ENCODE data around the gene KRTAP24-1. TPM values are rescaled to one million over a fixed set of nuclear protein-coding genes. Genes with fewer than 3 reads are reported as not detected.

Gene KRTAP24-1
- total and polyA plus RNA-seq, 4 donors, result not detected

DNA sequence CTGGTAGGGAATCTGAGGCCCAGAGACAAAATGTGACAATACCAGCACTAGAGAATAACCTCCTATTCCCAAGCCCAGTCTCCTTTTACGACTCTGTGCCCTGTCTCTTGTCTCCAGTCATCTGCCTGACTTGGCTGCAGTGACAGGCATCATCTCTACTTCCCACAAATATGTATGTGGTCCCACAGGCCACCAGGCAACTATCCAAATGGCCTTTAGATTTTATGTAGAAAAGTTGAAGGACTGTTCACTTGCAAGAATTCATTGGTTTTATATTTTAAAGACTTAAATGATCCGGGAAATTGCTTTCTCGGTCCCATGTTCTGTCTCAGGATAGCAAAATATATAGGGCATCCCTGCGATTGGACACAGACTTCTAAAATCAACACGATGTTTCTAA, 11.6 kb downstream of the KRTAP24-1 start:
- peaks cover 2% of the 10 kb centered on the region for H3K9me3 ChIP-seq (ENCODE audit: control insufficient read depth, insufficient read depth, low read length)
- DNase-seq (ENCODE audit: low read depth in 4 of 6, low spot score in 6 of 6), result no peak
- H3K36me3 ChIP-seq (ENCODE audit: control insufficient read depth, insufficient read depth, low read length), result no peaks in the 10 kb centered on the region
- H3K4me3 ChIP-seq (ENCODE audit: low read depth, low read length), result no peak overlapping the region
- H3K4me1 ChIP-seq (ENCODE audit: control insufficient read depth, insufficient read depth, low read length), result no peaks in the 10 kb centered on the region
- no peaks in the 10 kb centered on the region for H3K27me3 ChIP-seq (ENCODE audit: control insufficient read depth, insufficient read depth, low read length)
- H3K27ac ChIP-seq (ENCODE audit: low read depth, low read length), result no peak overlapping the region
- WGBS (ENCODE audit: insufficient coverage), result 71% methylated on average over 1 of the region's 5 CpGs

DNA sequence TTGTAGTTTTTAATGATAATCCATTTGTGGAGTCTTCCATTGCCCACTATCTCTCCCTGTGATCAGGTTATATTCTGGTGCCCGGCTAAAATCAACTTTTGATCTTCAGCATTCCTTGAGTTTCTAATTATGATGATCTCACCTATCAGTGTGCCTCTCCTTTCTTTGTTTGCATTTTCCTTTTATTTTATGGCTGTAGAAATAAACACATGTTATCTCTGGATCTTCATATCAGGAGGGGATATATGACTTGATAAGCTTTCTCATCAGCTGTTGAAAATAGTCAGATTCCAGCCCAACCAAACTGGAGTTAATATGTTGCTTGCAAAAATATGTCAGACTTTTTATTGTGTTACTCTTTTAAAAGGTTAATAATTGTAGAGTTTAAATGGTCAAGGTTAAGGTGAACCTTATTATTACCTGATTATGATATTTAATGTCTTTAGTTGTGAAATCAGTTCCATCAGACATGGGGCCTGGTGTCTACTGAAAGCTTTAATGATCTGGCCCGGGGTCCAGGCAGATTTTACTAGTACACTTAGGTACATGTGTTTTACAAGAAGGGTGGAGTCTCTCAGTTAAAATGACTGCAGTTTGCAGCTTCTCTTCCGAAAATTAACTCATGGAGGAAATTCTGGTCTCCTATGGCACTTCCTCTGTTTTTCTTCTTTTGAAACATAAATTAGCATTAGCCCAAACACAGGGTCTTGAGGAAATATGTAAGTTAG, 12.8 kb downstream of the KRTAP24-1 start:
- WGBS (ENCODE audit: insufficient coverage), result 100% methylated on average over 1 of the region's 3 CpGs

DNA sequence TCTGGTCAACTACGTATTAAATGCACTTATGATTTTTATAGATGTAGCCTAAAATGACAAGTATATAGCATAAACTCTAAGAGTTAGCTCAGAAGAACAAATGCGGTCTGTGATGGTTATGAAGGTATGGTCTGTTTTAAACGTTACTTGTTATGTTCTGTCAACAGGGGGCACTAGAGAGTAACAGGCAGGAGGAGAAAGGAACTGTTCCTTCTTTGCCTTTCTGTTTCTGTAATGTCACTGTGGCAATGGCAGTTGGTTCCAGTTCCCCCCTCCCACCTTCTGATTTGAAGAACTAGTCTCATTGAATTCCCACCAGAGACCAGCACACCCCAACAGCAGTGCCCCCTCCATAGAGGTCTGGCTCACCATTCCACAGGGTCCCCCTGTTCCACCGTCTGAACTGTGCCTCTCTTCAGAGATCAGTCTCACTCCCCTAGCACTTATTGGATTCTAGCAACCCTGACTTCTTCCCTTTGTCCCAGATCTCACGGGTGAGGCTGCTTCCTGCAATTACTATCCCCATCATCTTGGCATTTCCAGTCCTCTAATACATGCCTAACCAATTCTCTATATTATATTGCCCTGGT, 14.0 kb downstream of the KRTAP24-1 start:
- H3K27me3 ChIP-seq (ENCODE audit: control insufficient read depth, insufficient read depth, low read length), result no peaks in the 10 kb centered on the region
- no peak overlapping the region for H3K27ac ChIP-seq (ENCODE audit: low read depth, low read length)
- H3K4me1 ChIP-seq (ENCODE audit: control insufficient read depth, insufficient read depth, low read length), result no peaks in the 10 kb centered on the region
- peaks cover 2% of the 10 kb centered on the region for H3K9me3 ChIP-seq (ENCODE audit: control insufficient read depth, insufficient read depth, low read length)
- H3K36me3 ChIP-seq (ENCODE audit: control insufficient read depth, insufficient read depth, low read length), result no peaks in the 10 kb centered on the region
- WGBS (ENCODE audit: insufficient coverage), result 57% methylated on average over 3 of the region's 5 CpGs
- H3K4me3 ChIP-seq (ENCODE audit: low read depth, low read length), result no peak overlapping the region
- DNase-seq (ENCODE audit: low read depth in 4 of 6, low spot score in 6 of 6), result no peak

More for the DNA sequence above, 12.8 kb downstream of the KRTAP24-1 start:
- DNase-seq (ENCODE audit: low read depth in 4 of 6, low spot score in 6 of 6), result no peak
- no peak overlapping the region for H3K27ac ChIP-seq (ENCODE audit: low read depth, low read length)
- H3K27me3 ChIP-seq (ENCODE audit: control insufficient read depth, insufficient read depth, low read length), result no peaks in the 10 kb centered on the region
- peaks cover 2% of the 10 kb centered on the region for H3K9me3 ChIP-seq (ENCODE audit: control insufficient read depth, insufficient read depth, low read length)
- H3K36me3 ChIP-seq (ENCODE audit: control insufficient read depth, insufficient read depth, low read length), result no peaks in the 10 kb centered on the region
- H3K4me3 ChIP-seq (ENCODE audit: low read depth, low read length), result no peak overlapping the region
- no peaks in the 10 kb centered on the region for H3K4me1 ChIP-seq (ENCODE audit: control insufficient read depth, insufficient read depth, low read length)

DNA sequence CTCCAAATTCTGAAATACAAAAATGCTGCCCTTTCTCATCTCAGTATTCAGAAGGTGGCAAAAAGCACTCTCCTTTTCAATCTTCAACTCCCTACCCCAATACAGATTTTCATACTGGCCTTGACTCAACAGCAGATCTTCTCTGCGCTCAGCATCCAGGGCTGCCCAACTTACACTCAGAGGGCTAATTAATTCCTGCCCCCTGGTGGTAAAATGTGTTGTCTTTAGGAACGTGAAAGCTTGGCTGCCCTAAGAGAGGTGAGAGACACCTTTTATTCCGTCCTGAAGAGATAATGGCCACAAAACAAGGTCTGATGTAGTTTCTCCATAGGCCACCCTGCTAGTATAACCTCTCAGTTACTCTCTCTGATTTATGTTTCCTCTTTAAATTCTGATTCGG, 25.0 kb downstream of the KRTAP24-1 start:
- DNase-seq (ENCODE audit: low read depth in 4 of 6, low spot score in 6 of 6), result peak in 1 of 6 donors; percentile 8
- Histone ChIP-seq H3K27ac (ENCODE audit: low read depth, low read length) (no peak overlapping the region), H3K27me3 (ENCODE audit: control insufficient read depth, insufficient read depth, low read length) (no peaks in the 10 kb centered on the region), H3K4me3 (ENCODE audit: low read depth, low read length) (no peak overlapping the region), H3K4me1 (ENCODE audit: control insufficient read depth, insufficient read depth, low read length) (no peaks in the 10 kb centered on the region), H3K9me3 (ENCODE audit: control insufficient read depth, insufficient read depth, low read length) (no peaks in the 10 kb centered on the region), H3K36me3 (ENCODE audit: control insufficient read depth, insufficient read depth, low read length) (no peaks in the 10 kb centered on the region)
- WGBS (ENCODE audit: insufficient coverage), result 53% methylated on average over 3 of the region's 4 CpGs

DNA sequence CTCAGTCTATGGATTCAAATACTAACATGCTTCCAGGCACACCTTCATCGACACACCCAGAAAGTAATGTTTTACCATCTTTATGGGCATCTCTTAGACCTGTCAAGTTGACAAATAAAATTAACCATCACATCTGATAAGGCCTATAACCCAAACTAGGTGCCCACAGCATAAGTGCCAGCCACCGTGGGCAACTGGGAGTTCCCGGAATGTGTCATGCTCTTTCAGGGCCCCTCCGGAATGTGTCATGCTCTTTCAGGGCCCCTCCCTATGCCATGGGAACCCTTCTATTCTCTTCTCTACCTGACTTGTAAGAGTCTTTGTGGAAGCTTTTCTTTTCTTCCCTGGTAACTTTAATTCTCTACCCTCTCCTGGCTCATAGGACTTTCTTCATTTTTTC, 26.6 kb downstream of the KRTAP24-1 start:
- no peaks in the 10 kb centered on the region for H3K9me3 ChIP-seq (ENCODE audit: control insufficient read depth, insufficient read depth, low read length)
- H3K36me3 ChIP-seq (ENCODE audit: control insufficient read depth, insufficient read depth, low read length), result no peaks in the 10 kb centered on the region
- no peaks in the 10 kb centered on the region for H3K27me3 ChIP-seq (ENCODE audit: control insufficient read depth, insufficient read depth, low read length)
- H3K4me1 ChIP-seq (ENCODE audit: control insufficient read depth, insufficient read depth, low read length), result no peaks in the 10 kb centered on the region
- no peak for DNase-seq (ENCODE audit: low read depth in 4 of 6, low spot score in 6 of 6)
- no peak overlapping the region for H3K27ac ChIP-seq (ENCODE audit: low read depth, low read length)
- 100% methylated on average over 2 of the region's 4 CpGs for WGBS (ENCODE audit: insufficient coverage)
- H3K4me3 ChIP-seq (ENCODE audit: low read depth, low read length), result no peak overlapping the region

DNA sequence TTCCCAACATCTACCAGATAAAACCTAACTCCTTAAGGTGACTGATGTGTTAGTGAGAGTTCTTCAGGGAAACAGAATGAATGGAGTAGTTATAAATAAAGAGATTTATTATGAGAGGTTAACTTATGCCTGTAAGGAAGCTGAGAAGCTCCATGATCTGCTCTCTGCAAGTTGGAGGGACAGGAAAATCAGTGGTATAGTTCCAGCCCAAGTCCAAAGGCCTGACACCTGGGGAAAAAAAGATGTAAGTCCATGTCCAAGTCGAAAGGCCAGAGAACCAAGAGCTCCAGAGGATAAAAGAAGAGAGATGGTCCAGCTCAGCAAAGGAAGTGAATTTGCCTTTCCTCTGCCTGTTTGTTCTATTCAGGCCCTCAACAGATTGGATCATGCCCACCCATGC, 27.1 kb downstream of the KRTAP24-1 start:
- Histone ChIP-seq H3K27ac (ENCODE audit: low read depth, low read length) (no peak overlapping the region), H3K36me3 (ENCODE audit: control insufficient read depth, insufficient read depth, low read length) (no peaks in the 10 kb centered on the region), H3K4me1 (ENCODE audit: control insufficient read depth, insufficient read depth, low read length) (no peaks in the 10 kb centered on the region), H3K4me3 (ENCODE audit: low read depth, low read length) (no peak overlapping the region), H3K9me3 (ENCODE audit: control insufficient read depth, insufficient read depth, low read length) (no peaks in the 10 kb centered on the region), H3K27me3 (ENCODE audit: control insufficient read depth, insufficient read depth, low read length) (no peaks in the 10 kb centered on the region)
- whole genome bisulfite sequencing (ENCODE audit: insufficient coverage), result 100% methylated on average over 1 of the region's 1 CpG
- DNase-seq (ENCODE audit: low read depth in 4 of 6, low spot score in 6 of 6), result no peak

DNA sequence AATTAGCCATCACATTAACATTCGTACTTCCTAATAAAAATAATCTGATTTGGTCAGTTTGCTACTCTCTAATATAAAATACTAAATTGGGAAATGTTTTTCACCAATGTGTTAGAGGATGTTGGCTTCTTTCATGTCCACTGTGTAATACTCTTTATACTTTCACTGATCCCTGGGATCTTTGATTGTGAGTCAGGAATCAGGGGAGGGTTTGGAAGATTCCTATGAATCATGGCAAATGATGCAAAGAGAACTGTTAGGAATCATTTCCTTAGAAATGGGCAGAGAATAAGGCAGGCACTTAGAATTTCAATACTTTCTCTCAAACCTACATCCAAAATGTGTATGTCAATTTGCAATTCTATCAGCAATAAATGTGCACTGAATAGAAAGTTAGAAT, 31.0 kb downstream of the KRTAP24-1 start:
- Histone ChIP-seq H3K27me3 (ENCODE audit: control insufficient read depth, insufficient read depth, low read length) (no peaks in the 10 kb centered on the region), H3K9me3 (ENCODE audit: control insufficient read depth, insufficient read depth, low read length) (no peaks in the 10 kb centered on the region), H3K27ac (ENCODE audit: low read depth, low read length) (no peak overlapping the region), H3K4me3 (ENCODE audit: low read depth, low read length) (no peak overlapping the region), H3K36me3 (ENCODE audit: control insufficient read depth, insufficient read depth, low read length) (no peaks in the 10 kb centered on the region), H3K4me1 (ENCODE audit: control insufficient read depth, insufficient read depth, low read length) (no peaks in the 10 kb centered on the region)
- no CpG with 5 or more reads among the region's 1 CpG for WGBS (ENCODE audit: insufficient coverage)
- no peak for DNase-seq (ENCODE audit: low read depth in 4 of 6, low spot score in 6 of 6)

DNA sequence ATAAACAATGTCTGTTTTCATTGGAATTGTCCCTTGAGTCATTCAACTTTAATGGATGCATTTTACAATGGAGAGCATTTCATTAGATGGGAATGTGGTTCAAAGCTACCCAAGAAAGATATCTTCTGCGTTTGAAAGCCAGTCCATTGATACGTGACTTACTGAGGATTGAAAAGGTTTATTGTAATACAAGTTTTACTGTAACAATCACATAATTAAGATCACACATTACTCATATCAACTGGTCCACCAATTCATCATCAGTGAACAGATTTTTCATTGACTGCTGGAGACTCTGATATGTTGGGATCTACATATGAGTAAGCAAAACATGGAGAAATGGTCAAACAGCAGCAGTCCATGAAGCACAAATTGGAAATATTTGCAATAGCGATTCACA, 32.8 kb downstream of the KRTAP24-1 start:
- no peaks in the 10 kb centered on the region for H3K9me3 ChIP-seq (ENCODE audit: control insufficient read depth, insufficient read depth, low read length)
- whole genome bisulfite sequencing (ENCODE audit: insufficient coverage), result no CpG with 5 or more reads among the region's 3 CpGs
- no peaks in the 10 kb centered on the region for H3K27me3 ChIP-seq (ENCODE audit: control insufficient read depth, insufficient read depth, low read length)
- no peaks in the 10 kb centered on the region for H3K4me1 ChIP-seq (ENCODE audit: control insufficient read depth, insufficient read depth, low read length)
- no peak for DNase-seq (ENCODE audit: low read depth in 4 of 6, low spot score in 6 of 6)
- no peaks in the 10 kb centered on the region for H3K36me3 ChIP-seq (ENCODE audit: control insufficient read depth, insufficient read depth, low read length)
- no peak overlapping the region for H3K27ac ChIP-seq (ENCODE audit: low read depth, low read length)
- no peak overlapping the region for H3K4me3 ChIP-seq (ENCODE audit: low read depth, low read length)

DNA sequence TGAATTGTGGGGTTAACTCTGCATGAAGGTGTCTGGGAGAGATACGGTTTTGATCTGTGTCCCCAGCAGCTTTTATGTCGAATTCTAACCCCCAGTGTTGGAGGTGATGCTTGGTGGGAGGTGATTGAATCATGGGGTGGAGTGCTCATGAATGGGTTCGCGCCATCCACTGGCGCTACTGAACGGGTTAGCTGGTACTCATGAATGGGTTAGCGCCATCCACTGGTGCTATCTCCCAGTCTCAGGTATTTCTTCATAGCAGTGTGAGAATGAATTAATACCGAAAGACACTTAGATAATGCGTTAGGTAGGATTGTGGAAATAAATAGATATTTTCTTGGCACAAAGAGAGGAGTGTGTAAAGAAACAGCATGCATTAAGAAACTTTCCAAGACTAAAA, 33.9 kb downstream of the KRTAP24-1 start:
- Histone ChIP-seq H3K4me3 (ENCODE audit: low read depth, low read length) (no peak overlapping the region), H3K9me3 (ENCODE audit: control insufficient read depth, insufficient read depth, low read length) (no peaks in the 10 kb centered on the region), H3K27ac (ENCODE audit: low read depth, low read length) (no peak overlapping the region), H3K4me1 (ENCODE audit: control insufficient read depth, insufficient read depth, low read length) (no peaks in the 10 kb centered on the region), H3K36me3 (ENCODE audit: control insufficient read depth, insufficient read depth, low read length) (no peaks in the 10 kb centered on the region), H3K27me3 (ENCODE audit: control insufficient read depth, insufficient read depth, low read length) (no peaks in the 10 kb centered on the region)
- WGBS (ENCODE audit: insufficient coverage), result 92% methylated on average over 7 of the region's 9 CpGs
- no peak for DNase-seq (ENCODE audit: low read depth in 4 of 6, low spot score in 6 of 6)

DNA sequence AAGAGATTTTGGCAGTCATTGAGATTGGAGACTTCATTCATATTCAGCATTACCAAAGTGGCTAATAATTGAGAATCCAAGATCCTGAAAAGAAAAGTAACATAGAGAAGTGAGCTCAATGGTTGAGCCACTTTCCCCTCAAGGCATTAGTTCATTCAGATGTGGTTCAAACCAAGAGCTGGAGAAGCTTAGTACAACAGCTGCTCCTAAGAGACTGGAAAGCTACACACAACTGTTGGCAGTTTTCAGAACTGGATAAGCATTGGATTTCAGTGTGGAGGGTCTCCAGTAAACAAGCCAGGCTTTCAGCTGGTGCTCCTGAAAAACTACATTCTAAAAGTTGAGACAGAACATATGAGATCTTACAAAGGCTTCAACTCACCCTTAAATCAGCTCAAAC, 37.7 kb downstream of the KRTAP24-1 start:
- H3K27ac ChIP-seq (ENCODE audit: low read depth, low read length), result no peak overlapping the region
- DNase-seq (ENCODE audit: low read depth in 4 of 6, low spot score in 6 of 6), result no peak
- no peaks in the 10 kb centered on the region for H3K4me1 ChIP-seq (ENCODE audit: control insufficient read depth, insufficient read depth, low read length)
- no peaks in the 10 kb centered on the region for H3K9me3 ChIP-seq (ENCODE audit: control insufficient read depth, insufficient read depth, low read length)
- H3K4me3 ChIP-seq (ENCODE audit: low read depth, low read length), result no peak overlapping the region
- H3K36me3 ChIP-seq (ENCODE audit: control insufficient read depth, insufficient read depth, low read length), result no peaks in the 10 kb centered on the region
- no peaks in the 10 kb centered on the region for H3K27me3 ChIP-seq (ENCODE audit: control insufficient read depth, insufficient read depth, low read length)

Measured in spinal cord (tissue), 10 donors.